Body of pancreas (tissue), 4 donors: ENCODE measurements around the gene R3HDM4. TPM values are rescaled to one million over a fixed set of nuclear protein-coding genes. Genes with fewer than 3 reads are reported as not detected.

Experiments used
- ATAC-seq: fragments of 150-250 bp; one replicate; pipeline ENCODE4 v1.9.1; 2016
- DNase-seq, 4 donors: peaks; one replicate each; pipeline ENCODE4 v3.0.0-alpha.2; 2019
- H3K27ac ChIP-seq, 4 donors: fragments of 200-600 bp; sonication (generic); 1 replicate in 3 of 4; 2 replicates in 1 of 4; pipeline versions ENCODE4 v1.5.1 to v1.6.1; 2016 to 2019; ENCODE audit warnings: mild to moderate bottlenecking in 1 of 4, mixed read lengths in 1 of 4, moderate library complexity in 1 of 4
- H3K27me3 ChIP-seq, 2 donors: fragments of 200-600 bp; sonication (generic); one replicate each; pipeline ENCODE4 v1.6.0; 2016; ENCODE audit warnings: mild to moderate bottlenecking in 1 of 2
- H3K36me3 ChIP-seq, 2 donors: fragments of 200-600 bp; sonication (generic); replicated peaks in 1 of 2; 2 replicates each; pipeline ENCODE4 v1.5.1; 2016; ENCODE audit warnings: low read depth in 2 of 2; ENCODE audit not compliant: insufficient read depth in 1 of 2
- H3K4me1 ChIP-seq: fragments of 200-600 bp; sonication (generic); one replicate; pipeline ENCODE4 v1.6.0; 2016
- H3K4me3 ChIP-seq, 2 donors: fragments of 200-600 bp; sonication (generic); 1 replicate in 1 of 2; 2 replicates in 1 of 2; pipeline ENCODE4 v1.5.1; 2016 to 2019
- H3K9me3 ChIP-seq, 3 donors: fragments of 200-600 bp; sonication (generic); 1 replicate in 2 of 3; 2 replicates in 1 of 3; pipeline ENCODE4 v1.5.1; 2016
- POLR2A ChIP-seq, 3 donors: fragments of 450-650 bp; IDR thresholded peaks; one replicate each; pipeline ENCODE4 v1.6.1; 2016; ENCODE audit warnings: antibody characterized with exemption in 3 of 3, mild to moderate bottlenecking in 2 of 3
- WGBS, 2 donors: methylation state at CpG; one replicate each; pipeline ENCODE4 v1.1.5; 2017; 5-methylcytosine and 5-hydroxymethylcytosine counted together
- intact Hi-C: fragments of 100-400 bp; cut with DNase I; formaldehyde crosslinking; loops from one replicate; pipeline ENCODE4 v1.15.1; 2023
- total RNA-seq, 2 donors: library from RNA; depleted of rRNA; stranded (reverse); fragments of >200 nt; gene quantifications; one replicate each; pipeline ENCODE4 v1.1.0, GENCODE V29; 2016
- TF ChIP-seq, protein P1 (sequence below), 7 experiments: fragments of 450-650 bp in 4 of 7; fragments of 200-600 bp in 3 of 7; sonication (generic) in 3 of 7; IDR thresholded peaks; one replicate each; pipeline ENCODE4 v1.5.1; 2016 to 2019; ENCODE audit warnings: antibody characterized with exemption in 7 of 7

Gene R3HDM4
- total RNA-seq, 2 donors from 2014 or later = 11.2 to 34.0 TPM

GRCh38 chr19:898663-899062 is 14.4 kb downstream of the R3HDM4 start:
- no peak for ATAC-seq
- H3K4me3 ChIP-seq = no peak overlapping the region
- 80 to 94% methylated on average over 12 to 20 of the region's 20 CpGs for WGBS, 2 donors
- TF ChIP-seq, protein P1, sequence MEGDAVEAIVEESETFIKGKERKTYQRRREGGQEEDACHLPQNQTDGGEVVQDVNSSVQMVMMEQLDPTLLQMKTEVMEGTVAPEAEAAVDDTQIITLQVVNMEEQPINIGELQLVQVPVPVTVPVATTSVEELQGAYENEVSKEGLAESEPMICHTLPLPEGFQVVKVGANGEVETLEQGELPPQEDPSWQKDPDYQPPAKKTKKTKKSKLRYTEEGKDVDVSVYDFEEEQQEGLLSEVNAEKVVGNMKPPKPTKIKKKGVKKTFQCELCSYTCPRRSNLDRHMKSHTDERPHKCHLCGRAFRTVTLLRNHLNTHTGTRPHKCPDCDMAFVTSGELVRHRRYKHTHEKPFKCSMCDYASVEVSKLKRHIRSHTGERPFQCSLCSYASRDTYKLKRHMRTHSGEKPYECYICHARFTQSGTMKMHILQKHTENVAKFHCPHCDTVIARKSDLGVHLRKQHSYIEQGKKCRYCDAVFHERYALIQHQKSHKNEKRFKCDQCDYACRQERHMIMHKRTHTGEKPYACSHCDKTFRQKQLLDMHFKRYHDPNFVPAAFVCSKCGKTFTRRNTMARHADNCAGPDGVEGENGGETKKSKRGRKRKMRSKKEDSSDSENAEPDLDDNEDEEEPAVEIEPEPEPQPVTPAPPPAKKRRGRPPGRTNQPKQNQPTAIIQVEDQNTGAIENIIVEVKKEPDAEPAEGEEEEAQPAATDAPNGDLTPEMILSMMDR (IDR thresholded peaks at IDR 0.05) = no peak
- TF ChIP-seq POLR2A (IDR thresholded peaks at IDR 0.05) = no peak
- no peaks in the 10 kb centered on the region for H3K27me3 ChIP-seq
- no peaks in the 10 kb centered on the region for H3K9me3 ChIP-seq
- intact Hi-C loops = no loop called here
- H3K4me1 ChIP-seq = peaks cover 7% of the 10 kb centered on the region
- H3K36me3 ChIP-seq = peaks cover 0 to 4% of the 10 kb centered on the region in 2 donors
- DNase-seq = peak in 2 of 4 donors; percentile 54 to 55
- no peak overlapping the region for H3K27ac ChIP-seq

DNA sequence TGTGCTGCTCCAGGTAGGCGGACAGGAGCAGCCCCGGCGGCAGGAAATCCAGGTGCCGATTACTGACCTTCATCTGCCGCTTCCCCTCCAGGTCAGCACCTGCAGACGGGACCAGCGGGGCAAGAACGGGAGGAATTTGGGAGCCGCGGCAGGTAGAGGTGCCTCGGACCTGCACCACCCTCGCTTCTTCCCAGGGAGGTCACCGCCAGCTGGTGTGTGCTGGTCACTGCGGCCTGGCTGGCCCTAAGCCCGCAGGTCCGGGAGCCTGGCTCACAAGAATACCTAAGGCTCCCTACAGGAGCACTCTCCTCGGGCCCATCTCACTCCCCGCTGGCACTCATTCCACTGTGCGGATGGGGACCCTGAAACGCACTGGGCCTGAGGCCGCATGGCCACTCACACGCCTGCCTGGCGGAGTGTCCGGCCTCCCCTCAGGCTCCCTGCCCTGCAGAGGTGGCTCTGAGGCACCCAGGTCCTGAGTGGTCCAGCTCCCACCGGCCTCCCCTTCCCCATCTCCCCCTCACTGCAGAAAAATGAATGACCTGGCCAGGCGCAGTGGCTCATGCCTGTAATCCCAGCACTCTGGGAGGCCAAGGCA is 15.5 kb downstream of the R3HDM4 start:
- Histone ChIP-seq H3K4me1 (peaks cover 7% of the 10 kb centered on the region), H3K4me3 (no peak overlapping the region), H3K27ac (no peak overlapping the region), H3K36me3 (peaks cover 0 to 4% of the 10 kb centered on the region in 2 donors), H3K27me3 (no peaks in the 10 kb centered on the region), H3K9me3 (no peaks in the 10 kb centered on the region)
- intact Hi-C loops = no loop called here
- TF ChIP-seq POLR2A (IDR thresholded peaks at IDR 0.05) = no peak
- TF ChIP-seq, protein P1 (IDR thresholded peaks at IDR 0.05) = no peak
- no peak for ATAC-seq
- WGBS, 2 donors = 89 to 90% methylated on average over 12 to 26 of the region's 26 CpGs
- DNase-seq = no peak

DNA sequence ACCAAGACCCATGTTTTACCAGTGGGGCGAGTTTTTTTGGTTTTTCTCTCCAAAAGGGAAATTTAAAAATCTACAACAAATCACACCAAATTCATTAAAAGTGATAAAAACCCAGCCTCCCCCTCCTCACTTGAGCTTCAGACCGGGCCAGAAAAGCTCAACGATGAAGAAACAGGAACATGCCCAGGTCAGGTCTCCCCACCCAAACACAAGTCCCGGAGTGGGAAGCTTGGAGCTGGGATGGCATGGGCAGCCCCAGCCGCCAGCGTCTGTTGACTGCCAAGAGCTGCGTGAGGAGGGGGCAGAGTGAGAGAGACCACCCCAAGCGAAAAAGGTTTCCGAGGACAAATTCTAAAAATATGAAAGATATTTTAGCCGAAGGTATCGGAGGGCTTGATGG is 16.0 kb downstream of the R3HDM4 start:
- Histone ChIP-seq H3K36me3 (peaks cover 0 to 4% of the 10 kb centered on the region in 2 donors), H3K27ac (no peak overlapping the region), H3K27me3 (no peaks in the 10 kb centered on the region), H3K4me3 (no peak overlapping the region), H3K9me3 (no peaks in the 10 kb centered on the region), H3K4me1 (peaks cover 4% of the 10 kb centered on the region)
- no peak for DNase-seq
- TF ChIP-seq, protein P1 (IDR thresholded peaks at IDR 0.05) = no peak
- TF ChIP-seq POLR2A (IDR thresholded peaks at IDR 0.05) = no peak
- intact Hi-C loops = no loop called here
- 87 to 95% methylated on average over 11 of the region's 11 CpGs for WGBS, 2 donors
- ATAC-seq = no peak

DNA sequence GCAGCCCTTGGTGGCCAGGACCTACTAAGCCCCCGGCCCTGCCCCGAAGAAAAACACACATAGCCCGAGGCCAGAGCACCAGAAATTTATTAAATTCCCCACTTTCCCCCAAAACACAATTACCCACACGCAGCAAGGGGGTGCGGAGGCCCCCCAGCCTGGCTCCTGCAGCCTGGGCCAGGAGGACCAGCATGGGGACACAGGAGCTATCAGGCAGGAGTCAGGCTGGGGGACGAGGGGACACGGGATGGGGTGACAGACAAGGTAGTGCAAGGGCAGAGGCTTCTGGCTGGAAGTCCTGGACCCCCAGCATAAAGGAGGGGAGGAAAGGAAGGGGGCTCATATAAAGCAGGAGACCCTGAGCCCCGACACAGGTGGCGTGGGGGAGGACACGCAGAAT is 16.6 kb downstream of the R3HDM4 start:
- DNase-seq = no peak
- no peak for TF ChIP-seq POLR2A (IDR thresholded peaks at IDR 0.05)
- TF ChIP-seq, protein P1 (IDR thresholded peaks at IDR 0.05) = no peak
- intact Hi-C loops = no loop called here
- no peaks in the 10 kb centered on the region for H3K27me3 ChIP-seq
- peaks cover 0 to 4% of the 10 kb centered on the region in 2 donors for H3K36me3 ChIP-seq
- ATAC-seq = no peak
- H3K4me3 ChIP-seq = no peak overlapping the region
- H3K9me3 ChIP-seq = no peaks in the 10 kb centered on the region
- H3K27ac ChIP-seq = no peak overlapping the region
- H3K4me1 ChIP-seq = peaks cover 5% of the 10 kb centered on the region
- 97 to 98% methylated on average over 10 of the region's 10 CpGs for WGBS, 2 donors
